ENCODE measurements around the gene RAPGEF5. TPM values are rescaled to one million over a fixed set of nuclear protein-coding genes. Genes with fewer than 3 reads are reported as not detected.

Gene RAPGEF5
- total and polyA plus RNA-seq, 2 donors (not counting 3 experiments of a cell fraction or from before 2014, with no cell fraction given): 10.0 to 43.2 TPM

DNA sequence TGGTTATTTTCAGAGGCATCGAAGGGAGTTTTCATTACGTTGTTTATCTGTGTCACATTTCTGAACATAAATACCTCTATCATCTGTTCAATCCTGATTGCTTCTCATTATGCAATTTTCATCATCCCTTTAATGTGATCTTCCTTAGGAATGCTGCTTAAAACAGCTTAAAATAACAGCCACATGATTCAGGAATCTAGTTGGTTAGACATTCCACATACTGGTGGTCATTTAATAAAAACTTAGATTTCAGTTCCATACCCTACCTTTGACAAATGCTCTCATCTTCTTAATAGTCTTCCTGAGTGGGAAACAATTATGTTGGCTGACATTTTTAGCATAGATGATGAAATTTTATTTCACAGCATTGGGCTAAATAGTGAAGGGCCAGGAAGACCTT lies 219.9 kb downstream of the RAPGEF5 start:
- DNase-seq (ENCODE audit: low read depth, low spot score): no peak
- Histone ChIP-seq H3K9me3 (replicated peaks; ENCODE audit: control insufficient read depth, insufficient read depth, low read length) (no peaks in the 10 kb centered on the region), H2AFZ (ENCODE audit: low read depth, low read length) (no peak overlapping the region), H3K36me3 (ENCODE audit: control insufficient read depth in 2 of 2, extremely low read depth in 1 of 2, insufficient read depth in 2 of 2, low read length in 2 of 2) (peaks cover 6 to 20% of the 10 kb centered on the region in 2 experiments), H3K4me3 (replicated peaks in 1 of 3; ENCODE audit: insufficient read depth in 1 of 3, low read depth in 1 of 3, low read length in 3 of 3) (no peak overlapping the region), H3K27me3 (ENCODE audit: control insufficient read depth in 2 of 2, insufficient read depth in 2 of 2, low read length in 2 of 2) (no peaks in the 10 kb centered on the region), H3K9me1 (replicated peaks; ENCODE audit: control insufficient read depth, extremely low read depth, insufficient read depth, low read length) (no peaks in the 10 kb centered on the region), H3K4me2 (ENCODE audit: insufficient read depth, low read length) (no peak overlapping the region), H4K20me1 (replicated peaks; ENCODE audit: control insufficient read depth, extremely low read depth, insufficient read depth, low read length) (no peaks in the 10 kb centered on the region), H3K4me1 (ENCODE audit: control insufficient read depth, extremely low read depth, insufficient read depth, low read length) (no peaks in the 10 kb centered on the region), H3K9ac (replicated peaks; ENCODE audit: extremely low read depth, insufficient read depth, low read length) (no peak overlapping the region), H3K79me2 (ENCODE audit: control insufficient read depth, insufficient read depth, low read length) (no peaks in the 10 kb centered on the region), H3K27ac (ENCODE audit: insufficient read depth, low read depth, low read length) (no peak overlapping the region)
- ChIA-PET CTCF (no interaction called here), POLR2A (interaction anchor here (0.8 kb wide), 1 partner anchor 10 kb away, joined by 4 read pairs; no protein-coding TSS in a partner anchor)
- TF ChIP-seq GATA2 (IDR thresholded peaks at IDR 0.05; ENCODE audit: insufficient read depth, insufficient read length, low read depth, low read length) (no peak), FOS (IDR thresholded peaks at IDR 0.05; ENCODE audit: borderline replicate concordance, insufficient read depth, low read length) (no peak), POLR2A (IDR thresholded peaks at IDR 0.05; ENCODE audit: low read depth, low read length) (no peak)
- TF ChIP-seq, protein P1, sequence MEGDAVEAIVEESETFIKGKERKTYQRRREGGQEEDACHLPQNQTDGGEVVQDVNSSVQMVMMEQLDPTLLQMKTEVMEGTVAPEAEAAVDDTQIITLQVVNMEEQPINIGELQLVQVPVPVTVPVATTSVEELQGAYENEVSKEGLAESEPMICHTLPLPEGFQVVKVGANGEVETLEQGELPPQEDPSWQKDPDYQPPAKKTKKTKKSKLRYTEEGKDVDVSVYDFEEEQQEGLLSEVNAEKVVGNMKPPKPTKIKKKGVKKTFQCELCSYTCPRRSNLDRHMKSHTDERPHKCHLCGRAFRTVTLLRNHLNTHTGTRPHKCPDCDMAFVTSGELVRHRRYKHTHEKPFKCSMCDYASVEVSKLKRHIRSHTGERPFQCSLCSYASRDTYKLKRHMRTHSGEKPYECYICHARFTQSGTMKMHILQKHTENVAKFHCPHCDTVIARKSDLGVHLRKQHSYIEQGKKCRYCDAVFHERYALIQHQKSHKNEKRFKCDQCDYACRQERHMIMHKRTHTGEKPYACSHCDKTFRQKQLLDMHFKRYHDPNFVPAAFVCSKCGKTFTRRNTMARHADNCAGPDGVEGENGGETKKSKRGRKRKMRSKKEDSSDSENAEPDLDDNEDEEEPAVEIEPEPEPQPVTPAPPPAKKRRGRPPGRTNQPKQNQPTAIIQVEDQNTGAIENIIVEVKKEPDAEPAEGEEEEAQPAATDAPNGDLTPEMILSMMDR (IDR thresholded peaks at IDR 0.05; ENCODE audit: extremely low read depth in 1 of 2, insufficient read depth in 1 of 2, low read depth in 1 of 2, low read length in 2 of 2): no peak
- TF ChIP-seq, protein P2, sequence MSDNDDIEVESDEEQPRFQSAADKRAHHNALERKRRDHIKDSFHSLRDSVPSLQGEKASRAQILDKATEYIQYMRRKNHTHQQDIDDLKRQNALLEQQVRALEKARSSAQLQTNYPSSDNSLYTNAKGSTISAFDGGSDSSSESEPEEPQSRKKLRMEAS (IDR thresholded peaks at IDR 0.05; ENCODE audit: insufficient read depth, insufficient read length): no peak
- no TSS peak for BruUV-seq (replicated peaks)
- dilution Hi-C loops (cut with MboI; ENCODE audit: extremely low pct_ligation_motif_present, low sequenced_read_pairs): no loop called here
- FAIRE-seq: no peak
- intact Hi-C loops (cut with micrococcal nuclease): no loop called here

All from endothelial cell of umbilical vein (primary cell).